ENCODE data around the gene RNF167. TPM values are rescaled to one million over a fixed set of nuclear protein-coding genes. Genes with fewer than 3 reads are reported as not detected.

Gene RNF167
- total and polyA plus RNA-seq, 2 of the 13 experiments (the other 11 are each of a cell fraction or from before 2014, with no cell fraction given), result 44.1 to 45.4 TPM

GRCh38 chr17:4908711-4909496 is 31.2 kb upstream of the RNF167 start (continued):
- TF ChIP-seq MED13 (CRISPR knock-in tag; IDR thresholded peaks at IDR 0.05) (no peak), FOXO1 (CRISPR knock-in tag; IDR thresholded peaks at IDR 0.05) (no peak), DPF2 (CRISPR knock-in tag; IDR thresholded peaks at IDR 0.05; ENCODE audit: borderline replicate concordance, low read depth) (no peak), ZBTB26 (CRISPR knock-in tag; IDR thresholded peaks at IDR 0.05; ENCODE audit: borderline replicate concordance) (0 out of 2 replicates have a peak, but pooled peaks have one; percentile 20), ZNF382 (CRISPR knock-in tag; IDR thresholded peaks at IDR 0.05; ENCODE audit: borderline replicate concordance) (no peak), ZNF747 (CRISPR knock-in tag; IDR thresholded peaks at IDR 0.05; ENCODE audit: borderline replicate concordance) (no peak), ZNF761 (CRISPR knock-in tag; conservative IDR thresholded peaks at IDR 0.05) (no peak), YEATS4 (CRISPR knock-in tag; IDR thresholded peaks at IDR 0.05; ENCODE audit: borderline replicate concordance) (0 out of 2 replicates have a peak, but pooled peaks have one; percentile 25), NR2F2 (IDR thresholded peaks at IDR 0.05; ENCODE audit: borderline replicate concordance, low read depth) (no peak), SIX4 (CRISPR knock-in tag; IDR thresholded peaks at IDR 0.05) (no peak), SMARCE1 (IDR thresholded peaks at IDR 0.05; ENCODE audit: borderline replicate concordance) (no peak), U2AF2 (IDR thresholded peaks at IDR 0.05; ENCODE audit: low read depth, low read length) (no peak), NR2F1 (CRISPR knock-in tag; IDR thresholded peaks at IDR 0.05) (no peak), PAF1 (CRISPR knock-in tag; IDR thresholded peaks at IDR 0.05) (no peak), ZNF20 (CRISPR knock-in tag; IDR thresholded peaks at IDR 0.05) (no peak), ZNF24 (IDR thresholded peaks at IDR 0.05) (no peak), ZNF644 (CRISPR knock-in tag; IDR thresholded peaks at IDR 0.05; ENCODE audit: low read depth) (no peak), HDAC2 (CRISPR knock-in tag; IDR thresholded peaks at IDR 0.05) (0 out of 2 replicates have a peak, but pooled peaks have one; percentile 23), CENPT (CRISPR knock-in tag; IDR thresholded peaks at IDR 0.05; ENCODE audit: low read depth) (no peak), ZNF775 (CRISPR knock-in tag; IDR thresholded peaks at IDR 0.05; ENCODE audit: borderline replicate concordance) (no peak), EED (CRISPR knock-in tag; IDR thresholded peaks at IDR 0.05) (no peak), ZNF329 (CRISPR knock-in tag; IDR thresholded peaks at IDR 0.05; ENCODE audit: low read depth) (no peak)
- TF ChIP-seq, protein P1, sequence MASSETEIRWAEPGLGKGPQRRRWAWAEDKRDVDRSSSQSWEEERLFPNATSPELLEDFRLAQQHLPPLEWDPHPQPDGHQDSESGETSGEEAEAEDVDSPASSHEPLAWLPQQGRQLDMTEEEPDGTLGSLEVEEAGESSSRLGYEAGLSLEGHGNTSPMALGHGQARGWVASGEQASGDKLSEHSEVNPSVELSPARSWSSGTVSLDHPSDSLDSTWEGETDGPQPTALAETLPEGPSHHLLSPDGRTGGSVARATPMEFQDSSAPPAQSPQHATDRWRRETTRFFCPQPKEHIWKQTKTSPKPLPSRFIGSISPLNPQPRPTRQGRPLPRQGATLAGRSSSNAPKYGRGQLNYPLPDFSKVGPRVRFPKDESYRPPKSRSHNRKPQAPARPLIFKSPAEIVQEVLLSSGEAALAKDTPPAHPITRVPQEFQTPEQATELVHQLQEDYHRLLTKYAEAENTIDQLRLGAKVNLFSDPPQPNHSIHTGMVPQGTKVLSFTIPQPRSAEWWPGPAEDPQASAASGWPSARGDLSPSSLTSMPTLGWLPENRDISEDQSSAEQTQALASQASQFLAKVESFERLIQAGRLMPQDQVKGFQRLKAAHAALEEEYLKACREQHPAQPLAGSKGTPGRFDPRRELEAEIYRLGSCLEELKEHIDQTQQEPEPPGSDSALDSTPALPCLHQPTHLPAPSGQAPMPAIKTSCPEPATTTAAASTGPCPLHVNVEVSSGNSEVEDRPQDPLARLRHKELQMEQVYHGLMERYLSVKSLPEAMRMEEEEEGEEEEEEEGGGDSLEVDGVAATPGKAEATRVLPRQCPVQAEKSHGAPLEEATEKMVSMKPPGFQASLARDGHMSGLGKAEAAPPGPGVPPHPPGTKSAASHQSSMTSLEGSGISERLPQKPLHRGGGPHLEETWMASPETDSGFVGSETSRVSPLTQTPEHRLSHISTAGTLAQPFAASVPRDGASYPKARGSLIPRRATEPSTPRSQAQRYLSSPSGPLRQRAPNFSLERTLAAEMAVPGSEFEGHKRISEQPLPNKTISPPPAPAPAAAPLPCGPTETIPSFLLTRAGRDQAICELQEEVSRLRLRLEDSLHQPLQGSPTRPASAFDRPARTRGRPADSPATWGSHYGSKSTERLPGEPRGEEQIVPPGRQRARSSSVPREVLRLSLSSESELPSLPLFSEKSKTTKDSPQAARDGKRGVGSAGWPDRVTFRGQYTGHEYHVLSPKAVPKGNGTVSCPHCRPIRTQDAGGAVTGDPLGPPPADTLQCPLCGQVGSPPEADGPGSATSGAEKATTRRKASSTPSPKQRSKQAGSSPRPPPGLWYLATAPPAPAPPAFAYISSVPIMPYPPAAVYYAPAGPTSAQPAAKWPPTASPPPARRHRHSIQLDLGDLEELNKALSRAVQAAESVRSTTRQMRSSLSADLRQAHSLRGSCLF (CRISPR knock-in tag; IDR thresholded peaks at IDR 0.05; ENCODE audit: borderline replicate concordance), result no peak
- TF ChIP-seq, protein P2, sequence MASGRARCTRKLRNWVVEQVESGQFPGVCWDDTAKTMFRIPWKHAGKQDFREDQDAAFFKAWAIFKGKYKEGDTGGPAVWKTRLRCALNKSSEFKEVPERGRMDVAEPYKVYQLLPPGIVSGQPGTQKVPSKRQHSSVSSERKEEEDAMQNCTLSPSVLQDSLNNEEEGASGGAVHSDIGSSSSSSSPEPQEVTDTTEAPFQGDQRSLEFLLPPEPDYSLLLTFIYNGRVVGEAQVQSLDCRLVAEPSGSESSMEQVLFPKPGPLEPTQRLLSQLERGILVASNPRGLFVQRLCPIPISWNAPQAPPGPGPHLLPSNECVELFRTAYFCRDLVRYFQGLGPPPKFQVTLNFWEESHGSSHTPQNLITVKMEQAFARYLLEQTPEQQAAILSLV (CRISPR knock-in tag; IDR thresholded peaks at IDR 0.05; ENCODE audit: borderline replicate concordance), result no peak

Measured in HepG2 (cell line).